Gastrocnemius medialis (tissue), 4 donors: ENCODE measurements around the gene NES. TPM values are rescaled to one million over a fixed set of nuclear protein-coding genes. Genes with fewer than 3 reads are reported as not detected.

Experiments
- ATAC-seq, 2 donors: fragments of 150-250 bp; one replicate each; pipeline ENCODE4 v1.9.1; 2016
- DNase-seq, 2 donors: peaks; one replicate each; pipeline ENCODE4 v3.0.0-alpha.2; 2019
- H3K27ac ChIP-seq, 4 donors: fragments of 200-600 bp; sonication (generic); 1 replicate in 1 of 4; 2 replicates in 3 of 4; pipeline ENCODE4 v1.5.1; 2016 to 2018; ENCODE audit warnings: mild to moderate bottlenecking in 2 of 4, moderate library complexity in 1 of 4
- H3K27me3 ChIP-seq, 3 donors: fragments of 200-600 bp; sonication (generic) in 2 of 3; 1 replicate in 1 of 3; 2 replicates in 2 of 3; pipeline versions ENCODE4 v1.5.1 to v1.6.0; 2016 to 2019; ENCODE audit warnings: mild to moderate bottlenecking in 1 of 3, moderate library complexity in 1 of 3
- H3K36me3 ChIP-seq, 2 donors: fragments of 200-600 bp; sonication (generic) in 1 of 2; one replicate each; pipeline ENCODE4 v1.5.1; 2017 to 2018
- H3K4me1 ChIP-seq, 2 donors: fragments of 200-600 bp; sonication (generic) in 1 of 2; one replicate each; pipeline ENCODE4 v1.5.1; 2016 to 2017; ENCODE audit warnings: mild to moderate bottlenecking in 2 of 2
- H3K4me3 ChIP-seq, 4 donors: fragments of 200-600 bp; sonication (generic) in 3 of 4; 1 replicate in 1 of 4; 2 replicates in 3 of 4; pipeline ENCODE4 v1.5.1; 2016 to 2019; ENCODE audit warnings: mild to moderate bottlenecking in 2 of 4
- H3K9me3 ChIP-seq, 3 donors: fragments of 200-600 bp; sonication (generic) in 2 of 3; 1 replicate in 1 of 3; 2 replicates in 2 of 3; pipeline ENCODE4 v1.5.1; 2016 to 2019
- POLR2A ChIP-seq, 2 donors: fragments of 450-650 bp; IDR thresholded peaks; one replicate each; pipeline ENCODE4 v1.6.1; 2017; ENCODE audit warnings: antibody characterized with exemption in 2 of 2, mild to moderate bottlenecking in 2 of 2, moderate library complexity in 2 of 2
- in situ Hi-C, 4 donors: fragments of 200-750 bp; cut with MboI; loops; one replicate each; pipeline versions ENCODE4 v1.15.0 to v1.8.0; 2017; ENCODE audit warnings: low sequenced_read_pairs in 4 of 4
- intact Hi-C: fragments of 100-400 bp; cut with DNase I; formaldehyde crosslinking; loops from one replicate; pipeline ENCODE4 v1.15.1; 2023; ENCODE audit warnings: low total_unique reads
- total RNA-seq, 4 donors: library from RNA; depleted of rRNA; stranded (reverse); fragments of >200 nt; gene quantifications; one replicate each; pipeline versions ENCODE4 v1.1.0 to v1.2.3, GENCODE V29; 2016
- TF ChIP-seq, protein P1 (sequence below), 5 experiments: fragments of 450-650 bp in 3 of 5; fragments of 200-600 bp in 2 of 5; sonication (generic) in 2 of 5; IDR thresholded peaks in 4 of 5; conservative IDR thresholded peaks in 1 of 5; 1 replicate in 4 of 5; 2 replicates in 1 of 5; pipeline ENCODE4 v1.5.1; 2016 to 2019; ENCODE audit warnings: antibody characterized with exemption in 5 of 5, mild to moderate bottlenecking in 3 of 5, moderate library complexity in 3 of 5

Gene NES
- total RNA-seq, 4 donors from 2014 or later = 13.7 to 60.9 (median 26.4) TPM

DNA sequence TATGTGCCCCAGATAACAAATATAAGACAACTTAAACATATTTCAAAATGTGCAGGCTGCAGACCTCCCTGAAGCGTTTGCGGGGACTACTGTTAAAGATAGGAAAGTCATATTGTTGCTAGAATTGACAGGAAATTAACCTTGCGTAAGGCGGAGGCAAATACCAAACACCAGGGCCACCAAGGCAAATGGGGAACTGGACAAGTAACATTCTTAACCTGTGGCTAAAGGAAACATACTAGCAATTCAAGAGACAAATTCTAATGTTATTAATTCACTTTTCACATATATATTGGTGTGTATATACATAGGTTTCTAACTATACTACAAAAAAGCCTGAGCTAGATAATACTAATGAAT is 51.1 kb downstream of the NES start:
- Histone ChIP-seq H3K27ac (no peak overlapping the region), H3K4me3 (peak overlapping the region in 3 of 4 donors; percentile 45 to 55 (median 51)), H3K27me3 (peaks cover 28 to 30% (median 29%) of the 10 kb centered on the region in 3 donors), H3K36me3 (no peaks in the 10 kb centered on the region), H3K4me1 (peaks cover 11 to 18% of the 10 kb centered on the region in 2 donors), H3K9me3 (no peaks in the 10 kb centered on the region)
- in situ Hi-C loops = no loop called here
- TF ChIP-seq, protein P1, sequence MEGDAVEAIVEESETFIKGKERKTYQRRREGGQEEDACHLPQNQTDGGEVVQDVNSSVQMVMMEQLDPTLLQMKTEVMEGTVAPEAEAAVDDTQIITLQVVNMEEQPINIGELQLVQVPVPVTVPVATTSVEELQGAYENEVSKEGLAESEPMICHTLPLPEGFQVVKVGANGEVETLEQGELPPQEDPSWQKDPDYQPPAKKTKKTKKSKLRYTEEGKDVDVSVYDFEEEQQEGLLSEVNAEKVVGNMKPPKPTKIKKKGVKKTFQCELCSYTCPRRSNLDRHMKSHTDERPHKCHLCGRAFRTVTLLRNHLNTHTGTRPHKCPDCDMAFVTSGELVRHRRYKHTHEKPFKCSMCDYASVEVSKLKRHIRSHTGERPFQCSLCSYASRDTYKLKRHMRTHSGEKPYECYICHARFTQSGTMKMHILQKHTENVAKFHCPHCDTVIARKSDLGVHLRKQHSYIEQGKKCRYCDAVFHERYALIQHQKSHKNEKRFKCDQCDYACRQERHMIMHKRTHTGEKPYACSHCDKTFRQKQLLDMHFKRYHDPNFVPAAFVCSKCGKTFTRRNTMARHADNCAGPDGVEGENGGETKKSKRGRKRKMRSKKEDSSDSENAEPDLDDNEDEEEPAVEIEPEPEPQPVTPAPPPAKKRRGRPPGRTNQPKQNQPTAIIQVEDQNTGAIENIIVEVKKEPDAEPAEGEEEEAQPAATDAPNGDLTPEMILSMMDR (IDR thresholded peaks at IDR 0.05 in 4 of 5, conservative IDR thresholded peaks at IDR 0.05 in 1 of 5) = peak in 3 of 5 experiments; percentile 3 to 29 (median 27)
- no peak for TF ChIP-seq POLR2A (IDR thresholded peaks at IDR 0.05)
- intact Hi-C loops = loop anchor here (1.0 kb wide), 1 partner anchor 31 kb away; no protein-coding TSS in a partner anchor
- DNase-seq (no peak), ATAC-seq (no peak)

DNA sequence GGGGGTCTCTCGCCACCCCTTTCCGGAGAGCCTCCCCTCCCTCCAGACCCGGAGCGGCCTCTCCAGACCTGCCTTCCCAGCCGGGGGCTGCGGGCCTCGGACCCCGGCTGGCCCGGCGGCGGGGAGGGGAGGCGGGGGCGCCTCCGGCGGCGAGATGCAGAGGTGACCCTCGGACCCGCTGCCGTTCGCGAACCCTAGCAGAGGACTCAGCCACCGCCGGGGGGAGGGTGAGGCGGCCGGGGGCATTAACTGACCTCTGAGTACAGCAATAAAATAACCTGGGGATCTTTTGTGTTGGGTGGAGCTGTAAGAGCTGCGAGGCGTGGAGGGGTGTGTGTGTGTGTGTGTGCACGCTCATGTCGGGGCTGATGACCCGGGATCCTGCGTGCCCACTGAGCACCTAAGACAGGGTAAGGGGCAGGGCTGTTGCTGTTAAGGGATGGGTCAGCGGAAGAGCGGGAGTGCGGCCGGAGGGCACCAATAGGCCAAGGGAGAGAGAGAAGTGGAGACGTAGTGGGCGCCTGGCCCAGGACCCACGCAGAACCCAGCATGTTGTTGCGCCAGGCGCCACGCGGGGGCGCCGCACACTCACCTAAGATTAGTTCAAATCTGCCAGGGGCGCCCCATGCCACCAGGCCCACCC is 51.6 kb downstream of the NES start:
- H3K9me3 ChIP-seq = no peaks in the 10 kb centered on the region
- H3K27ac ChIP-seq = peak overlapping the region; percentile 55 to 71 (median 63)
- in situ Hi-C loops = no loop called here
- intact Hi-C loops = loop anchor here (1.0 kb wide), 1 partner anchor 32 kb away; no protein-coding TSS in a partner anchor
- H3K36me3 ChIP-seq = no peaks in the 10 kb centered on the region
- peaks cover 11 to 18% of the 10 kb centered on the region in 2 donors for H3K4me1 ChIP-seq
- ATAC-seq = peak; percentile 40 to 45
- TF ChIP-seq, protein P1 (IDR thresholded peaks at IDR 0.05 in 4 of 5, conservative IDR thresholded peaks at IDR 0.05 in 1 of 5) = peak; percentile 77 to 93 (median 84)
- TF ChIP-seq POLR2A (IDR thresholded peaks at IDR 0.05) = no peak
- H3K27me3 ChIP-seq = peaks cover 28 to 32% (median 30%) of the 10 kb centered on the region in 3 donors
- peak in 1 of 2 donors; percentile 25 for DNase-seq
- peak overlapping the region; percentile 45 to 56 (median 53) for H3K4me3 ChIP-seq

DNA sequence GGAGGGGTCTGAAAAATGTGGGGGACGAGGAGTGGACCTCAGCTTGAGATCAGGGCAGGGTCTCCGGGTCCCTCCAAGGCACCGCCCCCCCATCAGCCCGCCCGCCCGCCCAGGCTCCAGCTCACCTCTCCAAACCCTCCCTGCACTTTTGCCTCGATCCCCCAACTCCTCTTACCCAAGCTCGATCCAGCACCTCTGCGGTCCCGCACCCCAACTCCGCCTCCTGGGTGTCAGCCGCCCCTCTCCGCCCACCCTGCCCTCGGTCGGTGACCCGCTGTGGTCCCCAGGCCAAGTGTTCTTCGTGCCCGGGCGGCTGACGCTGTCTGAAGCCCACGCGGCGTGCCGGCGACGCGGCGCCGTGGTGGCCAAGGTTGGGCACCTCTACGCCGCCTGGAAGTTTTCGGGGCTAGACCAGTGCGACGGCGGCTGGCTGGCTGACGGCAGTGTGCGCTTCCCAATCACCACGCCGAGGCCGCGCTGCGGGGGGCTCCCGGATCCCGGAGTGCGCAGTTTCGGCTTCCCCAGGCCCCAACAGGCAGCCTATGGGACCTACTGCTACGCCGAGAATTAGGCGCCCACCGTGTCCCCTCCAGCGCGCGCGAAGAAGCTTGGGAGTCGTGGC is 52.3 kb downstream of the NES start:
- no peak for ATAC-seq
- intact Hi-C loops = loop anchor here (5.0 kb wide), 1 partner anchor 43 kb away; no protein-coding TSS in a partner anchor

DNA sequence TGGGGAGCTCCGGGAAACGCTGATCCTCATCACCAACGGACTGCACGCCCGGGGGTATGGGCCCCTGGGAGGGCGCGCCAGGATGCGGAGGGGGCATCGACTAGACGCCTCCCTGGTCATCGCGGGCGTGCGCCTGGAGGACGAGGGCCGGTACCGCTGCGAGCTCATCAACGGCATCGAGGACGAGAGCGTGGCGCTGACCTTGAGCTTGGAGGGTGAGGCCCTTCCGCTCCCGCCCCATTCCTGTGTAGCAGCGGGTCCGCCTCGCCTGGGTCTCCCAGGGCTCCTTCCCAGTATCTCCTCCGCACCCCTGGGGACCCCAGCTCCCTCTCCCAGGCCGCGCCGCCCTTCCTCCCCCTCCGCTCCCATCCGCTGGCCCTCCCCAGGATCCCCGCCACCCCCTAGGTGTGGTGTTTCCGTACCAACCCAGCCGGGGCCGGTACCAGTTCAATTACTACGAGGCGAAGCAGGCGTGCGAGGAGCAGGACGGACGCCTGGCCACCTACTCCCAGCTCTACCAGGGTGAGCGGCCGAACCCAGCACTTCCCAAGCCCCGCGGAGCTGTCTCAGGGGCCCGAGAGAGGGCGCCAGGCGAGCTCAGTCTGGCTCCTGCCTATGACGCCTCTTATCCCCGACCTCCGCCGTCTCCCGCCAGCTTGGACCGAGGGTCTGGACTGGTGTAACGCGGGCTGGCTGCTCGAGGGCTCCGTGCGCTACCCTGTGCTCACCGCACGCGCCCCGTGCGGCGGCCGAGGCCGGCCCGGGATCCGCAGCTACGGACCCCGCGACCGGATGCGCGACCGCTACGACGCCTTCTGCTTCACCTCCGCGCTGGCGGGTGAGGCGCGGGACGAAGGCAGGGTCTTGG is 53.0 kb downstream of the NES start:
- no peak for TF ChIP-seq POLR2A (IDR thresholded peaks at IDR 0.05)
- TF ChIP-seq, protein P1 (IDR thresholded peaks at IDR 0.05 in 4 of 5, conservative IDR thresholded peaks at IDR 0.05 in 1 of 5) = peak in 3 of 5 experiments; percentile 9 to 41 (median 25)
- in situ Hi-C loops = no loop called here
- Histone ChIP-seq H3K36me3 (no peaks in the 10 kb centered on the region), H3K27ac (peak overlapping the region; percentile 55 to 71 (median 63)), H3K4me3 (peak overlapping the region; percentile 45 to 56 (median 53)), H3K4me1 (peaks cover 11 to 18% of the 10 kb centered on the region in 2 donors), H3K27me3 (peaks cover 30 to 38% (median 36%) of the 10 kb centered on the region in 3 donors), H3K9me3 (no peaks in the 10 kb centered on the region)
- intact Hi-C loops = loop anchor here (5.0 kb wide), 1 partner anchor 42 kb away; no protein-coding TSS in a partner anchor
- ATAC-seq (peak; percentile 11 to 28), DNase-seq (no peak)

More for the DNA sequence above, 52.3 kb downstream of the NES start:
- Histone ChIP-seq H3K36me3 (no peaks in the 10 kb centered on the region), H3K9me3 (no peaks in the 10 kb centered on the region), H3K4me1 (peaks cover 11 to 18% of the 10 kb centered on the region in 2 donors), H3K4me3 (peak overlapping the region; percentile 45 to 56 (median 53)), H3K27ac (peak overlapping the region; percentile 55 to 71 (median 63)), H3K27me3 (peaks cover 28 to 38% (median 30%) of the 10 kb centered on the region in 3 donors)
- no peak for TF ChIP-seq POLR2A (IDR thresholded peaks at IDR 0.05)
- TF ChIP-seq, protein P1 (IDR thresholded peaks at IDR 0.05 in 4 of 5, conservative IDR thresholded peaks at IDR 0.05 in 1 of 5) = no peak
- DNase-seq = no peak
- in situ Hi-C loops = no loop called here
